Measurements from ENCODE around the gene FYB1.

- TF ChIP-seq FOXP1 (CRISPR knock-in tag; IDR thresholded peaks at IDR 0.05; ENCODE audit: borderline replicate concordance), result no peak
- no peak for TF ChIP-seq CTCF (IDR thresholded peaks at IDR 0.05)
- TF ChIP-seq ZNF281 (CRISPR knock-in tag; IDR thresholded peaks at IDR 0.05), result no peak
- no peak for TF ChIP-seq FOXJ3 (CRISPR knock-in tag; IDR thresholded peaks at IDR 0.05; ENCODE audit: borderline replicate concordance)
Observed at GRCh38 chr5:39200081-39200480, 19.3 kb downstream of the FYB1 start.

Measured in WTC11 (cell line).